NAMALWA (cell line): ENCODE results near the gene FAM227A.

Experiments used
- DNase-seq: peaks from one replicate; pipeline ENCODE4 v3.0.0-alpha.2; 2015; ENCODE audit warnings: low spot score

FAM227A gene

GRCh38 chr22:38531251-38531938, 124.8 kb downstream of the FAM227A start:
- DNase-seq = peak; percentile 23
